OCI-LY3 (cell line): Measurements from ENCODE around the gene HMGN4.

Source experiments
- H2AFZ ChIP-seq: fragments of 200-600, 300-600 bp; shearing (Covaris generic); 2 replicates; pipeline ENCODE4 v1.6.0; 2014; ENCODE audit warnings: antibody characterized with exemption, low read depth, low read length
- H3K27ac ChIP-seq: fragments of 200-600, 300-600 bp; sonication (generic); 2 replicates; pipeline ENCODE4 v1.5.1; 2014; ENCODE audit warnings: mild to moderate bottlenecking, low read length, moderate library complexity, mixed read lengths
- H3K27me3 ChIP-seq: fragments of 200-600, 300-600 bp; sonication (generic); 2 replicates; pipeline ENCODE4 v1.6.1; 2014; ENCODE audit warnings: low read depth, low read length, mixed read lengths
- H3K36me3 ChIP-seq: fragments of 200-600, 300-600 bp; sonication (generic); replicated peaks from 2 replicates; pipeline ENCODE3; 2014; ENCODE audit warnings: low read depth, low read length, mixed read lengths
- H3K4me1 ChIP-seq: fragments of 300-600, 200-600 bp; sonication (generic); 2 replicates; pipeline ENCODE4 v1.6.1; 2014; ENCODE audit warnings: low read length, mixed read lengths
- H3K4me2 ChIP-seq: fragments of 200-600, 300-600 bp; sonication (generic); 2 replicates; pipeline ENCODE4 v1.6.1; 2014; ENCODE audit warnings: low read length, mixed read lengths
- H3K4me3 ChIP-seq: fragments of 300-600, 200-600 bp; sonication (generic); 2 replicates; pipeline ENCODE4 v1.5.1; 2014; ENCODE audit warnings: antibody characterized with exemption, mild to moderate bottlenecking, low read length, moderate library complexity
- H3K79me2 ChIP-seq: fragments of 300-600, 200-600 bp; shearing (Covaris generic); 2 replicates; pipeline ENCODE4 v1.6.1; 2014; ENCODE audit warnings: mild to moderate bottlenecking, low read length, mixed read lengths
- H3K9ac ChIP-seq: fragments of 300-600, 200-600 bp; shearing (Covaris generic); 2 replicates; pipeline ENCODE4 v1.6.0; 2014; ENCODE audit warnings: mild to moderate bottlenecking, low read length, moderate library complexity
- H3K9me3 ChIP-seq: fragments of 200-600, 300-600 bp; shearing (Covaris generic); 2 replicates; pipeline ENCODE4 v1.6.1; 2014; ENCODE audit warnings: low read length, mixed read lengths; ENCODE audit not compliant: insufficient read depth
- H4K20me1 ChIP-seq: fragments of 200-600, 300-600 bp; sonication (generic); 2 replicates; pipeline ENCODE4 v1.6.1; 2016; ENCODE audit warnings: low read length, mixed read lengths; ENCODE audit not compliant: insufficient read depth
- CTCF ChIP-seq: fragments of 200-600, 300-600 bp; sonication (generic); IDR thresholded peaks from 2 replicates; pipeline ENCODE4 v1.5.1; 2014; ENCODE audit warnings: antibody characterized with exemption, low read length, low read depth
- EZH2phosphoT487 ChIP-seq: fragments of 200-600 bp; shearing (Covaris generic); IDR thresholded peaks from 2 replicates; pipeline ENCODE4 v1.6.1; 2018; ENCODE audit warnings: antibody characterized with exemption, mixed run types, low read depth

HMGN4 gene

GRCh38 chr6:26550250-26550993 is 12.3 kb downstream of the HMGN4 start:
- H3K9ac ChIP-seq: peak overlapping the region; percentile 71
- H3K27me3 ChIP-seq: no peaks in the 10 kb centered on the region
- no peaks in the 10 kb centered on the region for H3K9me3 ChIP-seq
- TF ChIP-seq CTCF (no peak), EZH2phosphoT487 (no peak)
- no peaks in the 10 kb centered on the region for H4K20me1 ChIP-seq
- peaks cover 5% of the 10 kb centered on the region for H3K36me3 ChIP-seq
- no peaks in the 10 kb centered on the region for H3K79me2 ChIP-seq
- peak overlapping the region; percentile 92 for H2AFZ ChIP-seq
- peak overlapping the region; percentile 93 for H3K4me3 ChIP-seq
- H3K4me2 ChIP-seq: peak overlapping the region; percentile 80
- peak overlapping the region; percentile 29; the same call in 1 of the 2 replicates for H3K27ac ChIP-seq
- H3K4me1 ChIP-seq: peaks cover 23% of the 10 kb centered on the region

GRCh38 chr6:26552205-26552604 is 14.0 kb downstream of the HMGN4 start:
- H3K27me3 ChIP-seq: no peaks in the 10 kb centered on the region
- no peaks in the 10 kb centered on the region for H4K20me1 ChIP-seq
- peak overlapping the region; percentile 83; the same call in 1 of the 2 replicates for H3K9ac ChIP-seq
- peaks cover 29% of the 10 kb centered on the region for H3K4me1 ChIP-seq
- no peaks in the 10 kb centered on the region for H3K36me3 ChIP-seq
- H3K4me2 ChIP-seq: peak overlapping the region; percentile 83
- H3K27ac ChIP-seq: no peak overlapping the region
- H3K4me3 ChIP-seq: peak overlapping the region; percentile 84
- no peaks in the 10 kb centered on the region for H3K79me2 ChIP-seq
- TF ChIP-seq CTCF (no peak), EZH2phosphoT487 (no peak)
- H2AFZ ChIP-seq: no peak overlapping the region
- no peaks in the 10 kb centered on the region for H3K9me3 ChIP-seq

- Histone ChIP-seq H3K27ac (peak overlapping the region; percentile 100), H3K4me3 (peak overlapping the region; percentile 84), H3K27me3 (no peaks in the 10 kb centered on the region), H3K36me3 (no peaks in the 10 kb centered on the region), H3K9ac (peak overlapping the region; percentile 83), H3K9me3 (no peaks in the 10 kb centered on the region), H4K20me1 (no peaks in the 10 kb centered on the region), H3K79me2 (no peaks in the 10 kb centered on the region), H3K4me1 (peaks cover 35% of the 10 kb centered on the region), H3K4me2 (peak overlapping the region; percentile 83), H2AFZ (peak overlapping the region; percentile 91)
- TF ChIP-seq CTCF (no peak), EZH2phosphoT487 (no peak)
These were observed 14.5 kb downstream of the HMGN4 start for GRCh38 chr6:26552640-26553188.

- H3K36me3 ChIP-seq: no peaks in the 10 kb centered on the region
- peak overlapping the region; percentile 84 for H3K4me3 ChIP-seq
- TF ChIP-seq CTCF: no peak
- TF ChIP-seq EZH2phosphoT487: no peak
- no peaks in the 10 kb centered on the region for H4K20me1 ChIP-seq
- peak overlapping the region; percentile 96 for H3K9ac ChIP-seq
- H2AFZ ChIP-seq: peak overlapping the region; percentile 91
- H3K4me2 ChIP-seq: peak overlapping the region; percentile 93
- no peaks in the 10 kb centered on the region for H3K27me3 ChIP-seq
- peak overlapping the region; percentile 100 for H3K27ac ChIP-seq
- no peaks in the 10 kb centered on the region for H3K9me3 ChIP-seq
- H3K4me1 ChIP-seq: peaks cover 40% of the 10 kb centered on the region
- no peaks in the 10 kb centered on the region for H3K79me2 ChIP-seq
These were observed 15.1 kb downstream of the HMGN4 start for GRCh38 chr6:26553264-26553634.
